Measurements from ENCODE around the gene ADGRG6.
A peak's percentile ranks its signal among the peaks of the same experiment; 100 is the strongest.

The ADGRG6 gene

GRCh38 chr6:142303176-142303533 is 1.3 kb downstream of the ADGRG6 start:
- H3K4me3 ChIP-seq (ENCODE audit: low read length) = peak overlapping the region; percentile 69
- DNase-seq (ENCODE audit: low read depth) = peak; percentile 11
- TF ChIP-seq, protein P1, sequence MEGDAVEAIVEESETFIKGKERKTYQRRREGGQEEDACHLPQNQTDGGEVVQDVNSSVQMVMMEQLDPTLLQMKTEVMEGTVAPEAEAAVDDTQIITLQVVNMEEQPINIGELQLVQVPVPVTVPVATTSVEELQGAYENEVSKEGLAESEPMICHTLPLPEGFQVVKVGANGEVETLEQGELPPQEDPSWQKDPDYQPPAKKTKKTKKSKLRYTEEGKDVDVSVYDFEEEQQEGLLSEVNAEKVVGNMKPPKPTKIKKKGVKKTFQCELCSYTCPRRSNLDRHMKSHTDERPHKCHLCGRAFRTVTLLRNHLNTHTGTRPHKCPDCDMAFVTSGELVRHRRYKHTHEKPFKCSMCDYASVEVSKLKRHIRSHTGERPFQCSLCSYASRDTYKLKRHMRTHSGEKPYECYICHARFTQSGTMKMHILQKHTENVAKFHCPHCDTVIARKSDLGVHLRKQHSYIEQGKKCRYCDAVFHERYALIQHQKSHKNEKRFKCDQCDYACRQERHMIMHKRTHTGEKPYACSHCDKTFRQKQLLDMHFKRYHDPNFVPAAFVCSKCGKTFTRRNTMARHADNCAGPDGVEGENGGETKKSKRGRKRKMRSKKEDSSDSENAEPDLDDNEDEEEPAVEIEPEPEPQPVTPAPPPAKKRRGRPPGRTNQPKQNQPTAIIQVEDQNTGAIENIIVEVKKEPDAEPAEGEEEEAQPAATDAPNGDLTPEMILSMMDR (IDR thresholded peaks at IDR 0.05; ENCODE audit: insufficient read depth, low read depth, low read length, missing control alignments) = no peak

DNA sequence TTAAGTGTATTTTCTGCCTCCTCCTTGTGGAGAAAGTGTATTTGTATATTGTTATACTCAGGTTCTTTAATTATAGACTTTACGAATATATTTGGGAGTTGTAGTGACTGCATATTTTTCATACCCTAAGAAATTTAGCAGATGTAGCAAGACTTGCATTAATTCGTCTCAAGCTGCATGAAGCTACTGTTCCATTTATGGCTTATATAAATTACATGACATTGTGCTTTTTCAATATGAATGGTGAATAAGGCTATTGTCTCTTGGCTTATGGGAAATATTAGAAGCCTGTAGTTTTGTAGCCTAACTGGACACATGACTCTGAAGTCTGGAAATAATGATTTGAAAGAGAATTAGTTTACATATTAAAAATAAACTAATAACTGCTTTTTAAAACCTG is 2.4 kb downstream of the ADGRG6 start:
- TF ChIP-seq, protein P1 (IDR thresholded peaks at IDR 0.05; ENCODE audit: insufficient read depth, low read depth, low read length, missing control alignments) = no peak
- H3K4me3 ChIP-seq (ENCODE audit: low read length) = peak overlapping the region; percentile 69
- no peak for DNase-seq (ENCODE audit: low read depth)

DNA sequence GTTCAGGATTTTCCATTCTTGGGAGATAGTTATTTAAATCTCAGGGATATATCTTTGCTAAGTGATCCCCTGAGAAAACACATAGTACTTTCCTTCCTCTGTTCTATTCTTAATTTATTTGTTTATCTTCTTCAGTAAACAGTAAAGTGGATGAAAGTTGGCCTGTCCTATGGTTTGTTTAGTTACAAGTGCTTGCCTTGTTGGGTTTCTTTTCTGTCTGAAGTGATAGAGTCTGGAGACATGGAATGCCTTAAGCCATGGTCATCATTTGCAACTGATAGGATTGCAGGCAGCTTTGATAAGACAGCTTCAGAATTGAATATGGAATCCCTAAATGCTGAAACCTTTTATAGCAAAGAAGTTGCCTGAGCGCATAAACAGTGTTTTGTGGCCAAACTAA is 4.9 kb downstream of the ADGRG6 start:
- no peak for DNase-seq (ENCODE audit: low read depth)
- no peak overlapping the region for H3K4me3 ChIP-seq (ENCODE audit: low read length)
- TF ChIP-seq, protein P1 (IDR thresholded peaks at IDR 0.05; ENCODE audit: insufficient read depth, low read depth, low read length, missing control alignments) = no peak

GRCh38 chr6:142307963-142308748 is 6.3 kb downstream of the ADGRG6 start:
- DNase-seq (ENCODE audit: low read depth) = no peak
- no peak overlapping the region for H3K4me3 ChIP-seq (ENCODE audit: low read length)
- TF ChIP-seq, protein P1 (IDR thresholded peaks at IDR 0.05; ENCODE audit: insufficient read depth, low read depth, low read length, missing control alignments) = no peak

- DNase-seq (ENCODE audit: low read depth) = no peak
- no peak overlapping the region for H3K4me3 ChIP-seq (ENCODE audit: low read length)
- TF ChIP-seq, protein P1 (IDR thresholded peaks at IDR 0.05; ENCODE audit: insufficient read depth, low read depth, low read length, missing control alignments) = no peak
Measured at GRCh38 chr6:142309426-142309825, 7.6 kb downstream of the ADGRG6 start.

GRCh38 chr6:142313284-142313683 is 11.5 kb downstream of the ADGRG6 start:
- no peak overlapping the region for H3K4me3 ChIP-seq (ENCODE audit: low read length)
- peak; percentile 81 for DNase-seq (ENCODE audit: low read depth)
- TF ChIP-seq, protein P1 (IDR thresholded peaks at IDR 0.05; ENCODE audit: insufficient read depth, low read depth, low read length, missing control alignments) = no peak
